IMR-90 (cell line): Measurements from ENCODE around the gene ATP9B. TPM values are rescaled to one million over a fixed set of nuclear protein-coding genes. Genes with fewer than 3 reads are reported as not detected.

Experiments
- ATAC-seq: fragments of 200-7000 bp; cut with Tn5 transposase; 2 replicates; pipeline ENCODE4 v1.9.1; 2020; ENCODE audit warnings: low read depth, mild to moderate bottlenecking, moderate library complexity
- BruUV-seq: library from RNA; stranded (reverse); fragments of 400-500 nt; replicated peaks from 2 replicates; lab custom pipeline; 2021; lab: Mats Ljungman, UMichigan
- CTCF ChIA-PET: fragments of 300-600 bp; formaldehyde crosslinking; extraction: SDS; loops from one replicate; lab custom pipeline; 2021; ENCODE audit warnings: antibody characterized with exemption; lab: Yijun Ruan, JAX
- POLR2A ChIA-PET: fragments of 300-600 bp; sonication (Branson Sonifier 250); formaldehyde crosslinking; loops from one replicate; lab custom pipeline; 2022; ENCODE audit warnings: antibody characterized with exemption; ENCODE audit not compliant: unreplicated experiment; lab: Charles Lee
- DNase-seq: peaks from one replicate; pipeline ENCODE4 v3.0.0; 2013
- H2AFZ ChIP-seq: replicated peaks from 2 replicates; pipeline ENCODE3; 2013; ENCODE audit warnings: low read length, mild to moderate bottlenecking; ENCODE audit not compliant: poor library complexity
- H2AK5ac ChIP-seq: 2 replicates; pipeline ENCODE4 v1.6.1; 2013; ENCODE audit warnings: low read depth, low read length, inconsistent platforms
- H2AK9ac ChIP-seq: replicated peaks from 2 replicates; pipeline ENCODE3; 2013; ENCODE audit warnings: mild to moderate bottlenecking, low read depth, low read length, moderate library complexity; ENCODE audit not compliant: poor library complexity
- H2BK120ac ChIP-seq: 2 replicates; pipeline ENCODE4 v1.6.1; 2013; ENCODE audit warnings: low read depth, low read length, inconsistent platforms
- H2BK15ac ChIP-seq: 3 replicates; pipeline ENCODE4 v1.6.1; 2013; ENCODE audit warnings: low read depth, low read length, inconsistent platforms
- H2BK20ac ChIP-seq: 2 replicates; pipeline ENCODE4 v1.6.1; 2013; ENCODE audit warnings: low read depth, mild to moderate bottlenecking, inconsistent platforms, low read length, moderate library complexity
- H2BK5ac ChIP-seq: 2 replicates; pipeline ENCODE4 v1.6.1; 2013; ENCODE audit warnings: mild to moderate bottlenecking, low read depth, low read length, inconsistent platforms; ENCODE audit not compliant: poor library complexity, severe bottlenecking
- H3K14ac ChIP-seq: replicated peaks from 2 replicates; pipeline ENCODE4 v1.6.1; 2013; ENCODE audit warnings: low read depth, low read length, inconsistent platforms
- H3K18ac ChIP-seq: 2 replicates; pipeline ENCODE4 v1.6.1; 2013; ENCODE audit warnings: low read depth, low read length, control low read depth
- H3K23ac ChIP-seq: 2 replicates; pipeline ENCODE4 v1.6.1; 2013; ENCODE audit warnings: low read depth, low read length, inconsistent platforms
- H3K27ac ChIP-seq: 2 replicates; pipeline ENCODE4 v1.5.1; 2013; ENCODE audit warnings: mild to moderate bottlenecking, control low read depth, low read length; ENCODE audit not compliant: insufficient read depth
- H3K27me3 ChIP-seq: 2 replicates; pipeline ENCODE4 v1.6.1; 2013; ENCODE audit warnings: low read length; ENCODE audit not compliant: control insufficient read depth, insufficient read depth
- H3K36me3 ChIP-seq: 2 replicates; pipeline ENCODE4 v1.6.1; 2013; ENCODE audit warnings: low read length, mixed read lengths; ENCODE audit not compliant: control insufficient read depth, insufficient read depth
- H3K4ac ChIP-seq: 2 replicates; pipeline ENCODE4 v1.6.1; 2013; ENCODE audit warnings: low read depth, low read length, inconsistent platforms
- H3K4me1 ChIP-seq: 2 replicates; pipeline ENCODE4 v1.6.1; 2013; ENCODE audit warnings: low read length, mixed read lengths; ENCODE audit not compliant: control insufficient read depth, insufficient read depth
- H3K4me2 ChIP-seq: 2 replicates; pipeline ENCODE4 v1.6.1; 2013; ENCODE audit warnings: low read depth, mild to moderate bottlenecking, control low read depth, low read length, moderate library complexity
- H3K4me3 ChIP-seq: 2 replicates; pipeline ENCODE4 v1.5.1; 2013; ENCODE audit warnings: low read depth, mild to moderate bottlenecking, control low read depth, low read length, moderate library complexity; ENCODE audit not compliant: insufficient read depth
- H3K56ac ChIP-seq: 2 replicates; pipeline ENCODE4 v1.6.1; 2013; ENCODE audit warnings: low read length, inconsistent platforms; ENCODE audit not compliant: insufficient read depth; ENCODE audit errors: extremely low read depth
- H3K79me1 ChIP-seq, 2 experiments: 2 replicates each; pipeline ENCODE4 v1.6.1; 2013; ENCODE audit warnings: low read length in 2 of 2, inconsistent platforms in 1 of 2, low read depth in 1 of 2
- H3K9ac ChIP-seq: 2 replicates; pipeline ENCODE4 v1.6.1; 2013; ENCODE audit warnings: low read depth, low read length, control low read depth
- H3K9me1 ChIP-seq: 2 replicates; pipeline ENCODE4 v1.6.1; 2013; ENCODE audit warnings: low read length, inconsistent platforms; ENCODE audit not compliant: insufficient read depth
- H3K9me3 ChIP-seq: 2 replicates; pipeline ENCODE4 v1.6.1; 2013; ENCODE audit warnings: low read length; ENCODE audit not compliant: control insufficient read depth, insufficient read depth
- H4K20me1 ChIP-seq: 2 replicates; pipeline ENCODE4 v1.6.1; 2013; ENCODE audit warnings: low read length, inconsistent platforms; ENCODE audit not compliant: insufficient read depth
- H4K5ac ChIP-seq: 2 replicates; pipeline ENCODE4 v1.6.1; 2013; ENCODE audit warnings: mild to moderate bottlenecking, low read depth, low read length, control low read depth
- H4K8ac ChIP-seq, 2 experiments: 2 replicates each; pipeline ENCODE4 v1.6.1; 2013; ENCODE audit warnings: low read depth in 2 of 2, low read length in 2 of 2, control low read depth in 1 of 2, inconsistent platforms in 1 of 2
- H4K91ac ChIP-seq: 2 replicates; pipeline ENCODE4 v1.6.1; 2013; ENCODE audit warnings: low read depth, low read length, inconsistent platforms; ENCODE audit not compliant: insufficient read depth
- CEBPB ChIP-seq: IDR thresholded peaks from 2 replicates; pipeline ENCODE4 v1.6.1; 2012; ENCODE audit warnings: low read depth, low read length, improper control_type of control experiment
- CTCF ChIP-seq: conservative IDR thresholded peaks from 2 replicates; pipeline ENCODE4 v1.5.1; 2012; ENCODE audit warnings: mild to moderate bottlenecking, low read depth, low read length, improper control_type of control experiment
- MXI1 ChIP-seq: IDR thresholded peaks from 2 replicates; pipeline ENCODE4 v1.6.1; 2012; ENCODE audit warnings: low read depth, mild to moderate bottlenecking, low read length, moderate library complexity, borderline replicate concordance
- USF2 ChIP-seq: fragments of 150-350 bp; IDR thresholded peaks from 2 replicates; pipeline ENCODE4 v1.6.1; 2017; ENCODE audit warnings: mild to moderate bottlenecking, antibody characterized with exemption, low read length, low read depth
- WGBS, 2 experiments: methylation state at CpG; one replicate each; pipeline versions ENCODE4 v1.1.5 to v1.1.7; 2013; ENCODE audit warnings: missing lambda C conversion rate in 2 of 2; ENCODE audit not compliant: insufficient read length in 1 of 2; ENCODE audit errors: extremely low coverage in 2 of 2; 5-methylcytosine and 5-hydroxymethylcytosine counted together
- dilution Hi-C: fragments of 300-500 bp; cut with HindIII; formaldehyde crosslinking; loops from one replicate; pipeline ENCODE4 v1.14.3; 2018; ENCODE audit warnings: low sequenced_read_pairs; ENCODE audit not compliant: unreplicated experiment
- in situ Hi-C: fragments of 300-500 bp; cut with MboI; formaldehyde crosslinking; loops from 3 replicates; pipeline ENCODE4 v1.14.3; 2019; ENCODE audit warnings: low sequenced_read_pairs, inconsistent platforms, mixed read lengths
- intact Hi-C: fragments of 100-400 bp; cut with micrococcal nuclease; formaldehyde crosslinking; loops from 2 replicates; pipeline ENCODE4 v1.10.0; 2022
- polyA plus RNA-seq, 3 experiments: library from polyadenylated mRNA; depleted of rRNA; stranded (reverse); fragments of >200 nt; gene quantifications; 2 replicates each; pipeline ENCODE4 v1.2.3, GENCODE V29; 2012; ENCODE audit warnings: low replicate concordance in 1 of 3
- total RNA-seq: library from RNA; depleted of rRNA; stranded (reverse); fragments of >200 nt; gene quantifications from 2 replicates; pipeline ENCODE4 v1.2.3, GENCODE V29; 2012

Gene ATP9B
- total and polyA plus RNA-seq, 2 of the 4 experiments (the other 2 are of a cell fraction) = 11.0 to 11.5 TPM

GRCh38 chr18:79245517-79246001 is 176.4 kb downstream of the ATP9B start:
- in situ Hi-C loops = no loop called here

More at GRCh38 chr18:79245517-79246001, 176.4 kb downstream of the ATP9B start:
- no peaks in the 10 kb centered on the region for H3K36me3 ChIP-seq
- no peak overlapping the region for H3K14ac ChIP-seq
- H3K56ac ChIP-seq = no peak overlapping the region
- no peak for TF ChIP-seq USF2
- TF ChIP-seq MXI1 = no peak
- TF ChIP-seq CEBPB = no peak
- TF ChIP-seq CTCF = no peak
- no TSS peak for BruUV-seq
- no peak overlapping the region for H3K4me2 ChIP-seq
- no peak overlapping the region for H3K4ac ChIP-seq
- H4K91ac ChIP-seq = no peak overlapping the region
- DNase-seq (no peak), ATAC-seq (no peak)
- no peak overlapping the region for H2BK120ac ChIP-seq
- H2BK20ac ChIP-seq = no peak overlapping the region
- no peaks in the 10 kb centered on the region for H3K9me1 ChIP-seq
- H3K4me3 ChIP-seq = no peak overlapping the region
- WGBS, 2 experiments = 75% methylated on average over 4 of the region's 23 CpGs; no CpG with 5 or more reads in 1 of the 2 experiments
- no peak overlapping the region for H4K5ac ChIP-seq
- no peak overlapping the region for H2BK15ac ChIP-seq
- CTCF ChIA-PET = no interaction called here
- H3K9ac ChIP-seq = no peak overlapping the region
- H3K9me3 ChIP-seq = no peaks in the 10 kb centered on the region
- H2AFZ ChIP-seq = no peak overlapping the region
- no peaks in the 10 kb centered on the region for H4K20me1 ChIP-seq
- dilution Hi-C loops = no loop called here
- H3K23ac ChIP-seq = no peak overlapping the region
- H3K79me1 ChIP-seq = peaks cover 0 to 2% of the 10 kb centered on the region in 2 experiments; a peak in 2 of 4 replicates
- intact Hi-C loops = loop anchor here (1.0 to 5.0 kb wide), 2 partner anchors 176 to 258 kb away; partner anchors contain the start of gene ATP9B
- no peak overlapping the region for H2BK5ac ChIP-seq
- H3K18ac ChIP-seq = no peak overlapping the region
- no peaks in the 10 kb centered on the region for H3K4me1 ChIP-seq
- no peak overlapping the region for H3K27ac ChIP-seq
- H2AK5ac ChIP-seq = no peak overlapping the region
- H3K27me3 ChIP-seq = no peaks in the 10 kb centered on the region
- no peak overlapping the region for H4K8ac ChIP-seq
- POLR2A ChIA-PET = no interaction called here
- H2AK9ac ChIP-seq = no peak overlapping the region
